SK-N-SH treated with all-trans-retinoic acid at 6 μM for 48 hours (cell line): ENCODE results near the gene KIAA1217.

ENCODE experiments used
- ARNTL ChIP-seq: fragments of 450-650 bp; formaldehyde crosslinking; IDR thresholded peaks from 2 replicates; pipeline ENCODE4 v1.5.0; 2020; ENCODE audit warnings: low read depth, mild to moderate bottlenecking, moderate library complexity, borderline replicate concordance
- PATZ1 ChIP-seq: fragments of 250-450 bp; sonication (Bioruptor Pico); IDR thresholded peaks from 2 replicates; pipeline ENCODE4 v1.8.0; 2020; ENCODE audit warnings: mild to moderate bottlenecking, moderate library complexity, borderline replicate concordance
- TF ChIP-seq, protein P1 (sequence below): fragments of 250-450 bp; sonication (Bioruptor Pico); IDR thresholded peaks from 2 replicates; pipeline ENCODE4 v1.5.1; 2020; ENCODE audit warnings: low read depth, mild to moderate bottlenecking, moderate library complexity

- TF ChIP-seq ARNTL (CRISPR knock-in tag) = no peak
- no peak for TF ChIP-seq PATZ1
- TF ChIP-seq, protein P1, sequence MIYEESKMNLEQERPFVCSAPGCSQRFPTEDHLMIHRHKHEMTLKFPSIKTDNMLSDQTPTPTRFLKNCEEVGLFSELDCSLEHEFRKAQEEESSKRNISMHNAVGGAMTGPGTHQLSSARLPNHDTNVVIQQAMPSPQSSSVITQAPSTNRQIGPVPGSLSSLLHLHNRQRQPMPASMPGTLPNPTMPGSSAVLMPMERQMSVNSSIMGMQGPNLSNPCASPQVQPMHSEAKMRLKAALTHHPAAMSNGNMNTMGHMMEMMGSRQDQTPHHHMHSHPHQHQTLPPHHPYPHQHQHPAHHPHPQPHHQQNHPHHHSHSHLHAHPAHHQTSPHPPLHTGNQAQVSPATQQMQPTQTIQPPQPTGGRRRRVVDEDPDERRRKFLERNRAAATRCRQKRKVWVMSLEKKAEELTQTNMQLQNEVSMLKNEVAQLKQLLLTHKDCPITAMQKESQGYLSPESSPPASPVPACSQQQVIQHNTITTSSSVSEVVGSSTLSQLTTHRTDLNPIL (CRISPR knock-in tag) = no peak
Measured at GRCh38 chr10:24597426-24597825, 388.5 kb downstream of the KIAA1217 start.
